ENCODE data around the gene CRMP1.

Gene CRMP1

DNA sequence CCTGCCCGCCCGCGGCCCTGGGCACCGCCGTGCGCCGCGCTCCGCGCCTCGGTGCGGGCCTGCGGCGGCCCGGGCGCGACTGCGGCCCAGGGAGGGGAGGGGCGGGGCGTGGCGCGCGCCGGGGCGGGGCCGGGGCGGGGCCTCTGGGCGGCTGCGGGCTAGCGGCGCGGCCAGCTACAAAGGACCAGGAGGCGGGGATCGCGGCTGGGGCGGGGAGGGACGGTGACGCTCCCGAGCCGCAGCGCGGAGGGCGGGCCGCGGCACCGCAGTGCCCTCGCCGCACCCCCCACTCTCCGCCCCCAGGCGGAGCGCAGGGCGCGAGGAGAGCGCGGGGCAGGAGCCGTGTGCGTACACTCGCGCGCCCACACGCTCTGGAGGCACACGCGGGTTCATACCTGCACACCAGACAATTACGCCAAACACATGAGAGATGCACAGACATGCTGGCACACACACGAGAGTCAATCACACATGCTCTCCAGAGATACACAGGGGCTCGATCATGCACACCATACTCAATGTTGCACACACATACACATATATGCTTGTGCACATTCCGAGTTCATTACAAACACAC is at the start of gene CRMP1:
Gene CRMP1 (minus strand): TSS at position 83 of the 577 bp plus-strand sequence. CDS start 117 bp downstream, outside the sequence.
- DNase-seq (ENCODE audit: low read depth) = no peak

DNA sequence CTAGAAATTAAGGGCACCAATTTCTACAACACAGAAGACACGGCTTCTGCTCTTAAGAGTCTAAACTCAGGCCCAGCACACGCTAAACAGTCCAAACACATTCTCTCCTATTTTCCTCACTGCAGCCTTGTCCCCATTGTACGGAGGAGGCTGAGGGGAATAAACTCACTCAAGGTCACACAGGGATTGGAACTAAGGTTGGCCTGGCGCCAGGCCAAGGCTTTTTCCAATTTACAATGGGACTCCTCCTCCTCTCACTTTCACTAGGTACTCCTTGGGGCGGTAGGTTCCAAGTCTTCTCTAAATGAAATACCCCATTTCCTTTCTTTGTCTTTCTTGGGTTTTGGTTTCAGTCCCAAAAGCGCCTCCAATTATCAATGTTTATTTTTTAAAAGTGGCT is 48.7 kb upstream of the CRMP1 start:
- no peak for DNase-seq (ENCODE audit: low read depth)

DNA sequence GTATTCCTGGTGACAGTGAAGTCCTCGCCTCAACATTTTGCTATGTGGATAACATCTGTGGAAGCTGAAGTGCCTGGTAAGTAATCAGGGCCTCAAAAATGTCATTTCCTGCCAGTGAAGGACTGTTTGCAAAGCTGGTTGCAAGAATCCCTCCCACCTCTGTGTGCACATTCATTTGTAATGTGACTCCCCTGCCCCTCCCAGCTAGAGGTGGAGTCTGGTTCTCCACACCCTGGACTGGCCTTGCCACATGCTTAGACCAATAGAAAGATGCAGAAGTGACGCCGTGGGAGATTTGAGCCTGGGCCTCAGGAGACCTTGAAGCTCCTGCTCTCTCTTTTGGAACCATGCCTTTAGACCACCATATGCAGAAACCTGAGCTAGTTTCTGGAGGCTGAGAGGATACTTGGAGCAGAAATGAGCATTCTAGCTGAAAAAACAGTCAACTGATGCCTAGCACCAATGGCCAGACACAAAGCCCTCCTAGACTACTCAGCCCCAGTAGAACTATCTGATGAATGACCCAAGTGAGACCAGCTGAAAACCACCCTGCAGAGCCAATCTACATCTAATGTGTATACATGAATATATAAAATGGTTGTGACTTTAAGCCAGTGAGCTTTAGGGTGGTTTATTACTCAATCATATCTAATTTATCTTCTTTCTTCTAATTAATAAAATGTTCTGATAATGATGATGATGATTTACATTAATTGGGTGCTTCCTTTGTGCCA is 47.8 kb upstream of the CRMP1 start:
- DNase-seq (ENCODE audit: low read depth) = no peak

DNA sequence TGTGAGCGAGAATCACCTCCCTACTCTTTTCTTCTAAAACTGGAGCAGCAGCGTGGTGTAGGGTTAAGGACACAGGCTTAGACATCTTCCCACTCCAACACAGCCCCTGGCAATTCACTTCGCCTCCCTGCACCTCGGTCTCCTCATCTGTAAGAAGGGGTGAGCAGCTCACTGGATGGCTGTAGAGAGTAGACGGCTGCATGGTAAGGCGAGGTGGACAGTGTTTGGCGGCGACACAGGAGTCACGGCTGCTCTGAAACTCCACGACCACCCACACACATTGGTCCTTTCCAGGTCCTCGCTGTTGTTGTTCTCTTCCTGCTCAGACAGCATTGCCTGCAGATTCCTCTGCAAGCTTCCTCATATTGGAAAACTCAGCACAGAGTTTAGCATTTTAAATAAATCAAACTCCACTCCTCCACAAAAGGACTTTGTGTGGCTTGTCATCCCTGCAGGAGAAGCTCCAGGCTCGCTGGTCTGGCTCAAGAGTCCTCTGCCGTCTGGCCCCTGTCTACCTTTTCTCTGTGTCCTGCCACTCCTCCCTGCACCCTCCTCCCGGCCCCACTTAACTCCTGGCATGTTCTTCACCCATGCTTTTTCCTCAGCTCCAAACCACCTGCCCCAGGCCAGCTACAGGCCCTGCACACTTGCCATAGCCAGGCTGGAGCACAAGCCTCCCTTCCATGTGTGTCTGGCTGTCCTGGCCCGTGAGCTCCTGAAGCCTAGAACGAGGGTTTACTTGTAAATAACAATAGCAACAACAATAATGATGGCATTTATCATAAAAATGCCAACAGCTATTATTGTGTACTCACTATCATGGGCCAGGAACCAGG is 41.3 kb upstream of the CRMP1 start:
- no peak for DNase-seq (ENCODE audit: low read depth)

DNA sequence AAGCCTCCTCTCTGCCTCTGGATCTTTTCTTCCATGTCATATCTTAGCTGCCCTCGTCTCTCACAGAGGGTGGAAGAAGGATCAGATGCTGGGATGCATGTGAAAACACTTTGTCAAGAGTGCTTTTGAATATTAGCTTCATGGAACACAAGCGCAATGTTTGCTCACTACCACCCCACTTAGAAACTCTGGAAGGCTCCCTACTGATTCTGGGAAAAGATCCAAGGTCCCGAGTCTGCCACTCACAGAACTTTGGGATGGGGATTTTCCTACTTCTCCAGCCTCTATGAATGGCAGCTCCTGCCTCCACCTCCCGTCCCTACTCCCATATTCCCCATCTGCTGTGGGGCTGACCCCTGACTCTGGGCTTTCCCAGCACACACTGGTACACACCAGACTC is 40.2 kb upstream of the CRMP1 start:
- DNase-seq (ENCODE audit: low read depth) = no peak

DNA sequence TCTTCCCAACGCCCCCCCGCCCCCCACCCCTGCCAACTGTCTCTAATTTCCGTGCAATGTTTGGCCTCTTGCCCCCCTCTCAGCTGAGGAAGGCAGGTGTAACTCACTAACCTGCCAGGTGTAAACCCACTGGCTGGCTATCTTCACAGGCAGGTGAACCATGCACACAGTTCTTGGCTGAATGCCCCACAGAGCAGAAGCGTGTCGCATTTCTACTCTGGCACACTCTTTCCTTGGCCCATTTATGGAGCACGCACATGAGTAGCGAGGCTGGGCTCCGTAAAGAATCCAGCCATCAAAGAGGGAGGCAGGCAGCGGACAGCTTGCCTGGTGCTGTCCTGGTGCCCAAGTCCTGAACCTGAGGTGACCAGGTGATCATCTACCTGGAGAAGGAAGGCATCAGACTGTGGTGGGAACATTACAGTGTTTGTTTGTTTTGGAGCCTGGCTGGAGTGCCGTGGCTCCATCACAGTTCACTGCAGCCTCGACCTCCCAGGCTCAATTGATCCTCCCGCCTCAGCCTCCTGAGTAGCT is 39.2 kb upstream of the CRMP1 start:
- no peak for DNase-seq (ENCODE audit: low read depth)

DNA sequence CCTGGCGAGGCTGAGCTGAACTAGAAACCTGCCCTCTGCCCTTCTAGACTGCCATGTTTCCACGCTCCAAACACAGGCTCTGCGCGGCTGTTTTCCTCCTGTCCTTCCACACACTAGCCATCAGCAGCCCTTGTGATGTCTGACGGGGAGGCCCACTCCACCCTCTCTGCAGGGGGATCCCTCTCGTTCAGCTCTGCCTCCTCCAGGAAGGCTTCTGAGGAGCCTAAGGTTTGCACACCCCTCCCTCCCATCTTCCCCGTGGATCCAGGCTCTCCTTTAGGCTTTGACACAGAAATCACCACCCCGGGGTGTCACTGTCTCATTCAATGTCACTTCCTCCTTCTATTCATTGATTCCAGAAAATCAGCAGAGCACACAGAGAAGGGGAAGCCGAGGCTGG is 38.6 kb upstream of the CRMP1 start:
- no peak for DNase-seq (ENCODE audit: low read depth)

DNA sequence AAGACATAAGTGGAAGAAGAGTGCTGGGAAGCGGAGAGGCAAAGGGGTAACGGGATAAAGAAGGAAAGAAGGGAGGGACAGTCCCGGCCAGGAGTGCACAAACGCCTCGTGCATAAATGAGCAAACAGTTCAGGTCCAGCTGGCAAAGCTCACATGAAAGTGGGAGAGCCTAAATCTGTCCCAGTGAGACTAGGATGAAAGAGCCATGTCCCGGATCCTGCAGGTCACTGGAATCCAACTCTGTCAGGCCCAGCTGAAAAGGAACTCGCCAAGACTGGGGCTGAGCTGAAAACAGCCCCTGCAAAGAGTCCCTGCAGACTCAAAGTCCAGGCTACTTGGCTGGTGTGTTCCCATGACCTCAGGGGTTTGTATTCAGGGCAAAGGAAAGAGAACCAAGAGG is 38.0 kb upstream of the CRMP1 start:
- DNase-seq (ENCODE audit: low read depth) = no peak

DNA sequence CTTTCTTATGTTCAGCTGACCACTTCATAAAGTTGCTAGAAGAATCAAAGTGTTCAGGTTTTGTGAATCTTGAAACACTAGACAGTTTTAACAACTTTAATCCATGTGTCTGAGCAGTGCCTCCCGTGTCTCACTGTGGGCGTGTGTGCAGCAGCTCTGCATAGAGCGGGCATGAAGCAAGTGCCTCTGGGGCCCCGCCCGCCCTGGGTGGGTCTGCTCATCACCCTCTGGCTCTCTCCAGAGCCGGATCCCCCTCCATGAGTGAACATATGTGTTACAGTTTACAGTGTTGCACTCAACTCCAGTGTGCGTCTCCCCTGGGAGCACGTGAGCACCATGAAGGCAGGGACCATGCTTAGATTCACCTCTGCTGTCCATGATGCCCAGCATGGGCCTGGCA is 37.6 kb upstream of the CRMP1 start:
- DNase-seq (ENCODE audit: low read depth) = no peak

DNA sequence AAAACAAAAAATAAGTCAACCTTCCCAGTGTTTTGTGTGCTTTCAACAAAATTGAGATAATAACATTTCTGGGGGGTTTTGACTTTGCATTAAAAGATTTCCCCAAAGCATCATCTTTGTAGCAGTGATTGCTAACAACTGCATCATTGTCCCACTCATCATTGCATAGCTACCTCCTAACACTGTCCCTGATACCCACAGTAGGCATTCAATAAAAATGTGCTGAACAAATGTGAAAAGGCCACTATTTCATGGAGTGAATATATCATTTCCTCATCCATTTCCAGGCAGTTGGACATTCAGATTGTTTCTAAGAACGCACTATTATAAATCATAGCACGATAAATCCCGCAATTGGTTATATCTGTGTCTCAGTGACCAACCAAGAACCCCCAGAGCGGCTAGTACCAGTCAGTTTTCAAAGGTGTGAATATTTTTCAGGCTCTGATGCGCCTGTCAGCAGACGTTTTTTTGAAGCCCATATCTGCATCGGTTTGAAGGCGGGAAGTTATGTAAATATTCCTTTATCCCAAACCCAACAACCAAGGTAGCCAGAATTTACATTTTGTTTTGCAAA is 36.0 kb upstream of the CRMP1 start:
- no peak for DNase-seq (ENCODE audit: low read depth)

DNA sequence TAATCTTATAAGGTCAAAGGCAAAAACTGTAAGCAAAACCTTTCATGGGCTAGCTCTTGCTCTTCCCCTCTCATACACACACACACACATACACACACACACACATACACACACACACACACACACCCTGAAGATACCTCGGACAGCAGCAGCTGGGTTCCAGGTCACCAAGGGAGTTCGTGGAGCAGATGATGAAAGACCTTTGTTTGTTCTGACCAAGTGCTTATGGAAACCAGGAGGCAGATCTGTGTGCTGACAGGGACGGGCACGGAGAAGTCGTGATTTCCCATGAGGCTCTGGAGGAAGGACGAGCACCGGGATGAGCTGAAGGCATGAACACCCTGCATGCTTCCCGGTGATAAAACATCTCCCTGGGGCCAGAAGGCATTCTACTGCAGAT is 35.4 kb upstream of the CRMP1 start:
- no peak for DNase-seq (ENCODE audit: low read depth)

DNA sequence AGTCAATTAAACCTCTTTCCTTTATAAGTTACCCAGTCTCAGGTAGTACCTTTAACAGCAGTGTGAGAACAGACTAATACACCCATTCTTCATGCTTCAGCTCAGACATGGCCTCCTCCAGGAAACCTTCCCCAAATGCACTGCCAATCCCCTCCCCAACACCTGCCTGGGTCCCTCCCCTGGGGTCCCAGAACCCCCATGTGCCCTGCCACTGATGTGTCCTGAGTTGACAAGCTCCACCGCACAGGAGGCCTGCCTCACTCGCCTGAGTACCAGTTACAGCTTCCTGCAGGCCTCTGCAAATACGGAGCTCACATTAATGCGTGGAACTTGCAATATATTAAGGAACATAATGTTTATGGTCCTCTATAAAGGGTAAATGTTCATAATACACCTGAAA is 34.9 kb upstream of the CRMP1 start:
- no peak for DNase-seq (ENCODE audit: low read depth)

DNA sequence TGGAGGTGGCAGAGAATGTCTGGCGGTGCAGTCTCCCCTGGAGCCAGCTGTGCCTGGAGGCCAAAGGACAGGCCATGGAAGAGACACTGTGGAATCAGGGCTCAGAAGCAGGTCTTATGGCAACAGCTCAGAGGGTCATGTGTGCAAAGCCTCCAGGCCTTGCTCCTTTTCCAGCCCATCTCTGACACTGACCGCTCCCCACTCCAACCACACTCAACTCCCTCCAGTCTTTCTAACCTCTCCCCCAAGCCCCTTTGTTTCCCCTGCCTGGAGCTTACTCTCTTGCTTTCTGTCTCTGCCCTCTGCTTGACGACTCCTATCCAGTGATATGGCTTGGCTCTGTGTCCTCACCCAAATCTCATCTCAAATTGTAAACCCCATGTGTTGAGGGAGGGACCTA is 34.2 kb upstream of the CRMP1 start:
- DNase-seq (ENCODE audit: low read depth) = no peak

DNA sequence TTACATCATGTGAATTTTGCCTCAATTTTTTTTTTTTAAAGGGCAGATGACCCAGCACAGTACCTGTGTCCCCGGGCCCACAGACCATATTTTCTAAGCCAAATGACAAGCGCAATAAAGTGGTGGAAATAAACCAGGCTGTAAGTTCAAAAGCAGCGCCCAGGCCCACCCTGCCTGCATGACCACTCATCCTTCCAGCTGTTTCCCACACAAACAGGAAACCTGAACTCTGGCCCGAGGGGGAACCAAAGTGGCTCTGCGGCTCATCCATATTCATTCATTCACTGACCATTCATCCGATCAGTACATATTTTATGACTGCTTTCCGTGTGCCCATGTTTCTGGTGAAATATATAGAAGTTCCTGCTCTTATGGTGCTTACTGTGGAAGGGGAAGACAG is 33.7 kb upstream of the CRMP1 start:
- no peak for DNase-seq (ENCODE audit: low read depth)

DNA sequence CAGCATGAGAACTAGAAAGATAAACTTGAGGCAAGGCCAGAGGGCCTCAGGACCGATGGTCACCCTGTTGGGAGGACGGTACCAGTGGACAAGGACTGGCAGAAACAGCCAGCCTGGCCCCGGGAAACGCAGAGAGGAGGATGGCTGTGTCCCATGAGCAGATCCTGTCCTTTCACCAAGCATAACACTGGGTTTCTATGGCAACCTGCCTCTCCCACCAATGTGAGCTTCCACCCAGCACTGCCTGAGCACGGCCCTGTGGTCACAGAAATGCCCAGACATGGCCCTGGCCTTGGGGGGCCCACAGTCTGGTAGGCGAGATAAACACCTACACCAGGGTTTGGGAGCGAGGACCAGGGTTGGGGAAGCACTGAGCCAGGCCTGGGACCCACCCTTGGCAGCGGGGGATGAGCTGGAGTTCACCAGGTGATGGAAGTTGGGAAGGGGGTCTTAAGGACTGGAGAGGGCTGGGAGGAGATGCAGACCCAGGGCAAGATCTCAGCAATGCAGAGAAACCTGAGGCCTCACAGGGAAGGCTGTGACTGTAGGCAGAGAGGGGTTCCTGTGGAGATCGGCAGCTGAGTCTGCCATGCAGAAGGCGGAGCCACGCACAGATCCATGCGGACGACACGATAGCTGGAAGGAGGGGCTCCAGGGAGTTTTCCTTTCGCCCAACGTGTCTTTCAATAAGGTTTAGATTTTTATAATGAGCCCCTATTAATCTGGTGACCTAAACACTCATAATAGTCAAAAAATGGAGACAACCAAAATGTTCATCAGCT is 32.7 kb upstream of the CRMP1 start:
- no peak for DNase-seq (ENCODE audit: low read depth)

DNA sequence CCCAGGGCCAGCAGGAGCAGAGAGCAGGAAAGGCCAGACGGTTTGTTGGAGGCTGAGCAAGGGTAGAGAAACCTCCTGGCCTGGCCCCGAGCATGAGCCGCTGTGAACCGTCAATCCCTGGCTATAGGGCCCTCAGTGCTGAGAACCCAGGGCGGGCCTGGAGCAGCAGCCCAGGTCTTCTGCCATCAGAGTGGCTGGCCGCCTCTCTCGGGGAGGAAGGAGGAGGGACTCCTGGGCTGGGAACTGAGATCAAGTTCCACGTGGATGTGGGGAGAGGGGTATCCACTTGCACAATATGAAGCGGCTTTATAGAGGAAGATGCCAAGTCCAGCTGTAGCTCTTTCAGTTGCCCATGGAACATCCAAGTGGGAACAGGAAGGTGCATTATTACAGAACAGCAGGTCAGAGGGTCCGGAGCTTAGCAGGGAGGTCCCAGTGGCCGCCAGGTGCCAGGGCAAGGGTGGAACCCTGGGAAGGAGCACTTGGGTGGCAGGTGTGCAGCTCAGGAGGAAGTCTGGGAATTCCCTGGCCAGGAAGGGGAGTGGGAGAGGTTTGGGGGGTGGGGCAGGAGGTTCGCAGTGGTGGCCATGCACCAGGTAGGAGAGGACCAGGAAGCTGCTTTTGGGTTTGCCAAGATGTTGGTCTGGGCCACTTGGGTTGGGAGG is 31.7 kb upstream of the CRMP1 start:
- DNase-seq (ENCODE audit: low read depth) = no peak

DNA sequence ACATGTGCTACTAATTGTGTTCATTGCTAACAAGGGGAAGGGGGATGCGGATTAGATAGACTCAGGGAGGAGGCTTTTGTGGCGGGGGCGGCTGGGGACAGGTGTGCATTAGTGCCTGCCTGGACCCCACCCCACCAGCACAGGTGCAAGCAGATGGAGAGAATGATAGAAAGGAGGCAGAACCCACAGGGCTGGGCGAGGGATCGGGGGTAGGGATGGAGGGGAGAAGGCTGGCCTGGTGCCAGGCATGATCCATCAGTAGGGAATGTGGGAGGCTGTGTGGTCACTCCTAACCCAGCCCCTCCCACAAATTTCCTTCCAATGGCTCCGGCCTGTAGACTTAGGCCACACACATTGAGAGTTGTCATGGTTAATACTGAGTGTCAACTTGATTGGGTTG is 30.5 kb upstream of the CRMP1 start:
- no peak for DNase-seq (ENCODE audit: low read depth)

DNA sequence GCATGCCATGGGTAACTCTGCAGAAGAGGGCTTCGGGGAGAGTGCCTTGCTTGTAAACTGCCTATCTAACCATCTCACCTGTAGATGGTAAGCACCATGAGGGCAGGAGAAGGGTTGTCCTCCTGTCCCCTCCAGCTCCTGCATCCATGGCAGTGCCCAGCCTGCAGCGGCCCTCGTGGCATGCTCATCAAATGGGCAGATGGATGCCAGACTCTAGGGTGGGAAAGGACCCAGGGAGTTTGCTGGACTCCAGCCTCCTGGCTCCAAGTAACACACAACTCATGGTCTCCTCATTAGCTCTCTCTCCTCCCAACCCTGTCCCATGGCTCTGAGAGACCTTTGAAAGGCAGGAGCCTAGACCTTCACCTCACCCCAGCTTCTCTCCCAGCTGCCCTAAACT is 29.7 kb upstream of the CRMP1 start:
- no peak for DNase-seq (ENCODE audit: low read depth)

DNA sequence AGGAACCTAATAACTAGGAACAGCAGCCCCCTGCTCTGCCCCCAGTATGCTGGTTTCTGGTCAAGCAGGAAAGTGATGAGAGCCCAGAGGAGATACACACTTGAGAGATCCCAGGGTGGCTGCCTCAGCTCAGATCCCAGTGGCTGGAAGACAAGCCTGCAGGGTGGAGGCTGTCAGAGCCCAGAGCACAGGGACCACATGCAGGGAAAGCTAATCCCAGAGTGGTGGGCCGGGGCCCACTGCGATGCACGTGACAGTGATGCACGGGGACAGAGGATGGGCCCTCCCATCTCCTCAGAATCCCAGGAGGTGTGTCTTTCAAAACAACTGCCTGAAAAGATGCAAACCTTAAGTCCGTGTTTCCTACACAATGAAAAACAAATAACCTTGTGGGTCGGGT is 29.1 kb upstream of the CRMP1 start:
- no peak for DNase-seq (ENCODE audit: low read depth)

DNA sequence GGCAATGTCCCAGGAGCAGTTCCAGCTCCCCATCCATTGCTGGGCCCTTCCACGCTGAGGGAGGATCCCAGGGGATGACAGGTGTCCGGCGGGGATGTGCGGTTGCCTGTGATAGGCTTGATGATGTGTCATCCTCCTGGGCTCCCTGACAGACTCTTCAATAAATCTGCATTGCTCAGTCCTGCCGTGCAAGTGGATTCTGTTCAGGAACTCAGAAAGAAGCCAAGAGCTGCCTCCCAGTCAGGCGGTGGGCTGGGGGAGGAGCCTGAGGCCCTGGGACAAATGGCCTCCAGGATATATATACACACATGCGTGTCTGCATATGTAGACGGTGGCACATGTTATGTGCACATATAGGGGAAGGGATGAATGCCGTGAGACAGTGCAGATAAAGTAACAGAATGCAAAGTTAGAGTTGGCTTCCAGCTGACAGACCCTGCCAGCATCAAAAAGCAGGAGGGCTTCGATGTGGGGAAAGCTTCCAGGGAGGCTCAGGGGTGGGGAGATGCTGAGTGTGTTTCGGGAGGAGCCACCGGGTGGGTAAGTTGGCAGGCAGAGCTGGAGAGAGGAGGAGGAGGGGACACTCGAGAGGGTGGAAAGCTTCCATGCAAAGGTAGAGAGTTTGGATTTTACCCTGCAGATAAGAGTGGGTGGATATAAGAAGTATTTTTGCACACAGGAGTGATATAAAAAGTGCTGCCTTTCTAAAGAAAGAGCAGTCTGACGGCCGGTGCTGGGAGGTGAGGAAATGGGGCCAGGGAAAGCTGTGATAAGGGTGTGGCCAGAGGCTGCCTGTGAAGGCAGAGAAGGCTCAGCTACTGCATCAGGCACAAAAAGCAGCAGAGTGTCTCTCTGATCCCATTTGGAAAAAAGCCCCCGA is 28.5 kb upstream of the CRMP1 start:
- no peak for DNase-seq (ENCODE audit: low read depth)
